ENCODE data around the gene CSRNP3. TPM values are rescaled to one million over a fixed set of nuclear protein-coding genes. Genes with fewer than 3 reads are reported as not detected.

The CSRNP3 gene
- polyA plus RNA-seq, 1 experiment: 0.25 TPM

- H3K27ac ChIP-seq (ENCODE audit: low read depth, low read length): no peak overlapping the region
- no peak for DNase-seq (ENCODE audit: low read depth, low spot score)
- H3K27me3 ChIP-seq (ENCODE audit: control insufficient read depth, insufficient read depth, low read length): no peaks in the 10 kb centered on the region
- no peak for TF ChIP-seq CTCF (IDR thresholded peaks at IDR 0.05; ENCODE audit: low read depth, low read length)
- POLR2A ChIA-PET: no interaction called here
- CTCF ChIA-PET: interaction anchor here (1.3 kb wide), 1 partner anchor 401 kb away, joined by 6 read pairs; no protein-coding TSS in a partner anchor
- no peak overlapping the region for H3K4me3 ChIP-seq (ENCODE audit: low read depth, low read length)
- H3K9me3 ChIP-seq (ENCODE audit: control insufficient read depth, insufficient read depth, low read length): no peaks in the 10 kb centered on the region
Observed at GRCh38 chr2:165472922-165473321, 3.4 kb downstream of the CSRNP3 start.

GRCh38 chr2:165474619-165475276, 5.2 kb downstream of the CSRNP3 start:
- no peaks in the 10 kb centered on the region for H3K9me3 ChIP-seq (ENCODE audit: control insufficient read depth, insufficient read depth, low read length)
- no peak overlapping the region for H3K27ac ChIP-seq (ENCODE audit: low read depth, low read length)
- H3K27me3 ChIP-seq (ENCODE audit: control insufficient read depth, insufficient read depth, low read length): no peaks in the 10 kb centered on the region
- ChIA-PET CTCF (interaction anchor here (0.6 to 1.3 kb wide), 2 partner anchors 123 to 400 kb away, joined by 3 read pairs; no protein-coding TSS in a partner anchor), POLR2A (no interaction called here)
- no peak for TF ChIP-seq CTCF (IDR thresholded peaks at IDR 0.05; ENCODE audit: low read depth, low read length)
- no peak for DNase-seq (ENCODE audit: low read depth, low spot score)
- H3K4me3 ChIP-seq (ENCODE audit: low read depth, low read length): no peak overlapping the region

DNA sequence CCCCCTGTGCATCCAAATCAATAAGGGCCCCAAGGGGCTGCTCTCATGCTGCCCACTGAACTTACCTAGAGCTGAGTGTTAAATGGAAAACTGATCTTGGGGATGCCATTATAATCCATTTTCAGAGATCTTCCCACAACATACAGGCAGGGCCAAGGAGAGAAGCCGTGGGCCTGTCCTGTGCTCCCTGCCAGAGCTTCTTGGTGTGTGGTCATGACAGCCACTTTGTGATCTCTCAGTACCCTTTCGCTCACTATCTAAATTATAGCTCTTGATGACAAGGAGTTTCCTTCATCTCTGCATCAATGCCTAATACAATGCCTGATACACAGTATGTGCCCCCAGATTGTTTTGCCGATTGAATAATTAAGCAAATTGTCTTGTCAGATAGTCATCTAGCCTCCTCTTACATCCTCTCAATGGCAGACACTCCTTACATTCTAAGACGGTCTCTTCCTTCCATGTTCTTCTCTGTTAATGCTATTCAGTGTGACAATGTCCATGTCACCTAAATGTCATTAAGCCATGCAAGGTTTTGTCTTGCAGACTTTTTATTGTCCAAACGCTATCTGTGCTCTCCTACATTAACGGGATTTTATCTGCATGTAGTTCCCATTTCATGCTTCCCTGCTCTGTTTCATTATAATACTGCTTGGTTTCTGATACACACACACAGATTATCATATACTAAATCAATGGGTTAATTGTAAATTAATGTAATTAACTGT, 5.9 kb downstream of the CSRNP3 start:
- DNase-seq (ENCODE audit: low read depth, low spot score): no peak
- no peak overlapping the region for H3K4me3 ChIP-seq (ENCODE audit: low read depth, low read length)
- H3K27me3 ChIP-seq (ENCODE audit: control insufficient read depth, insufficient read depth, low read length): no peaks in the 10 kb centered on the region
- ChIA-PET CTCF (interaction anchor here (0.6 to 1.3 kb wide), 2 partner anchors 124 to 399 kb away, joined by 3 read pairs; no protein-coding TSS in a partner anchor), POLR2A (no interaction called here)
- no peak for TF ChIP-seq CTCF (IDR thresholded peaks at IDR 0.05; ENCODE audit: low read depth, low read length)
- H3K9me3 ChIP-seq (ENCODE audit: control insufficient read depth, insufficient read depth, low read length): no peaks in the 10 kb centered on the region
- H3K27ac ChIP-seq (ENCODE audit: low read depth, low read length): no peak overlapping the region

GRCh38 chr2:165479856-165480255, 10.4 kb downstream of the CSRNP3 start:
- Histone ChIP-seq H3K9me3 (ENCODE audit: control insufficient read depth, insufficient read depth, low read length) (no peaks in the 10 kb centered on the region), H3K4me3 (ENCODE audit: low read depth, low read length) (no peak overlapping the region), H3K27me3 (ENCODE audit: control insufficient read depth, insufficient read depth, low read length) (no peaks in the 10 kb centered on the region), H3K27ac (ENCODE audit: low read depth, low read length) (no peak overlapping the region)
- ChIA-PET POLR2A (no interaction called here), CTCF (no interaction called here)
- TF ChIP-seq CTCF (IDR thresholded peaks at IDR 0.05; ENCODE audit: low read depth, low read length): no peak
- no peak for DNase-seq (ENCODE audit: low read depth, low spot score)

GRCh38 chr2:165494573-165494972, 25.1 kb downstream of the CSRNP3 start:
- ChIA-PET CTCF (no interaction called here), POLR2A (no interaction called here)

More at GRCh38 chr2:165494573-165494972, 25.1 kb downstream of the CSRNP3 start:
- Histone ChIP-seq H3K9me3 (ENCODE audit: control insufficient read depth, insufficient read depth, low read length) (no peaks in the 10 kb centered on the region), H3K27ac (ENCODE audit: low read depth, low read length) (no peak overlapping the region), H3K27me3 (ENCODE audit: control insufficient read depth, insufficient read depth, low read length) (no peaks in the 10 kb centered on the region), H3K4me3 (ENCODE audit: low read depth, low read length) (no peak overlapping the region)
- TF ChIP-seq CTCF (IDR thresholded peaks at IDR 0.05; ENCODE audit: low read depth, low read length): no peak
- no peak for DNase-seq (ENCODE audit: low read depth, low spot score)
